Heart right ventricle (tissue), 16 donors: ENCODE results near the gene HCN4. TPM values are rescaled to one million over a fixed set of nuclear protein-coding genes. Genes with fewer than 3 reads are reported as not detected.
"Not testable (repeated sequence)": the region's sequence is repeated elsewhere in the genome, so short reads cannot be mapped to it uniquely, and the experiment has no call there.

Experiments used
- ATAC-seq, 8 donors: fragments of 200-7000 bp; cut with Tn5 transposase; one replicate each; pipeline ENCODE4 v1.9.1; 2020; ENCODE audit warnings: mild to moderate bottlenecking in 8 of 8, moderate library complexity in 8 of 8, moderate number of reproducible peaks in 1 of 8
- DNase-seq, 2 donors: peaks; one replicate each; pipeline ENCODE4 v3.0.0-alpha.2; 2020
- H3K27ac ChIP-seq, 10 donors: fragments of 200-600 bp; sonication (generic) in 2 of 10; one replicate each; pipeline versions ENCODE4 v1.5.0 to v1.8.0; 2020 to 2022; ENCODE audit warnings: mild to moderate bottlenecking in 3 of 10
- H3K27me3 ChIP-seq, 7 donors: fragments of 200-600 bp; one replicate each; pipeline ENCODE4 v1.8.0; 2021 to 2022; ENCODE audit warnings: mild to moderate bottlenecking in 2 of 7
- H3K36me3 ChIP-seq, 9 donors: fragments of 200-600 bp; sonication (generic) in 1 of 9; one replicate each; pipeline versions ENCODE4 v1.5.0 to v1.8.0; 2020 to 2022; ENCODE audit warnings: mild to moderate bottlenecking in 2 of 9
- H3K4me1 ChIP-seq, 9 donors: fragments of 200-600 bp; sonication (generic) in 1 of 9; one replicate each; pipeline versions ENCODE4 v1.5.0 to v1.8.0; 2020 to 2022; ENCODE audit warnings: mild to moderate bottlenecking in 4 of 9
- H3K4me3 ChIP-seq, 10 donors: fragments of 200-600 bp; sonication (generic) in 2 of 10; one replicate each; pipeline versions ENCODE4 v1.5.0 to v1.8.0; 2020 to 2022; ENCODE audit warnings: mild to moderate bottlenecking in 7 of 10, moderate library complexity in 2 of 10
- H3K9me3 ChIP-seq, 11 donors: fragments of 200-600 bp in 10 of 11; sonication (generic) in 2 of 11; one replicate each; pipeline versions ENCODE4 v1.5.0 to v1.8.0; 2013 to 2022; ENCODE audit warnings: mild to moderate bottlenecking in 2 of 11, control low read depth in 1 of 11, moderate library complexity in 1 of 11
- CTCF ChIP-seq, 9 donors: fragments of 200-600 bp; sonication (generic) in 2 of 9; IDR thresholded peaks; one replicate each; pipeline versions ENCODE4 v1.5.0 to v1.8.0; 2021 to 2022; ENCODE audit warnings: antibody characterized with exemption in 9 of 9, mild to moderate bottlenecking in 5 of 9, moderate library complexity in 1 of 9
- WGBS, 2 donors: extraction: QIAGEN DNeasy Blood & Tissue Kit; methylation state at CpG; one replicate each; pipeline ENCODE4 v1.1.7; 2013; ENCODE audit warnings: inconsistent platforms in 1 of 2; 5-methylcytosine and 5-hydroxymethylcytosine counted together
- intact Hi-C, 10 donors: fragments of 100-400 bp; cut with DNase I; formaldehyde crosslinking; loops; one replicate each; pipeline versions ENCODE4 v1.11.1 to v1.14.2; 2022
- polyA plus RNA-seq, 2 donors: library from polyadenylated mRNA; stranded (reverse); fragments of 200-250 nt; gene quantifications; one replicate each; pipeline ENCODE4 v1.2.3, GENCODE V29; 2013
- total RNA-seq, 10 donors: library from RNA; stranded (reverse); fragmentation: NEBNext Ultra II Directional in 3 of 10; extraction: Animal tissue kit (Norgen Biotek cat#: 25700) in 3 of 10; gene quantifications; one replicate each; pipeline versions ENCODE4 v1.2.1 to v1.2.4, GENCODE V29; 2021 to 2023
- donor health status: Arrhythmogenic right ventricular cardiomyopathy.
- donor health status: ischemic (EF 13 %, LVEDD 7.1; RV severe dilation, severe dysfunction).
- donor health status: healthy with polysubstance abuse.
- donor health status: DM: no; HTN: yes; CAD: no.
- donor health status: DM: no; HTN: no; CAD: no.
- donor health status: ischemic (EF 25% LVEDD 6.9; RV normal size, moderate dysfunction).
- donor health status: ischemic (EF 25% LVEDD 5.7; RV mildly dilated, moderate dysfunction).
- donor health status: healthy.
- donor health status: DM: yes; HTN: yes; CAD: no.
- donor health status: Ischemic cardiomyopathy.
- donor health status: ischemic (EF 35%, LVEDD 5.7; RV mildly dilated, moderate dysfunction).
- donor health status: nonischemic (EF 11% LVEDD 7.7; RV severe dilation, severe dysfunction).
- donor health status: DM: yes; HTN: yes; CAD: no.
- donor health status: PGD.
- donor health status: ischemic (EF 29% LVEDD 5.4; RV normal size, mild dysfunction).
- donor health status: nonischemic (EF 23%, LVEDD 6.1; RV moderate dilation, normal function).

Gene HCN4
- total and polyA plus RNA-seq, 12 donors: 2.2 to 24.9 (median 6.8) TPM

DNA sequence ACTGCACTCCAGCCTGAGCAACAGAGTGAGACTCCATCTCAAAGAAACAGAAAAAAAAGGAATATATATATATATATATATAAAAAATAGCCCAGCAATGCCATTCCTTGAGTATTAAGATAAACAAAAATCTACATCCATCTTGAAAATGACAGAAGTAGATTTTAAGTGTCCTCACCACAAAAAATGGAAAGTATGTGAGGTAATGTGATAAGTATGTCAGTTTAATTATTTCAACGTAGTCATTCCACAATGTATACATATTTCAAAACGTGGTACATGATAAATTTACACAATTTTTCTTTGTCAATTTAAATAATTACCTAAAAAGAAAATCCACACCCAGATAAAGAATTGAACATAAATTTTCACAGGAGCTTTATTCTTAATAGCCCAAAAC lies 54.9 kb downstream of the HCN4 start:
- 68 to 69% methylated on average over 2 of the region's 2 CpGs for WGBS, 2 donors
- ATAC-seq: no peak
- Histone ChIP-seq H3K27ac (no peak overlapping the region), H3K36me3 (no peaks in the 10 kb centered on the region), H3K4me1 (no peaks in the 10 kb centered on the region), H3K27me3 (peaks cover 0 to 11% (median 6%) of the 10 kb centered on the region in 7 donors), H3K4me3 (no peak overlapping the region), H3K9me3 (no peaks in the 10 kb centered on the region)
- no peak for TF ChIP-seq CTCF (IDR thresholded peaks at IDR 0.05)
- no peak for DNase-seq
- intact Hi-C loops: loop anchor here in 3 of 10 donors (10.0 kb wide), 2 partner anchors 231 to 391 kb away; no protein-coding TSS in a partner anchor

GRCh38 chr15:73308305-73308704 lies 60.5 kb downstream of the HCN4 start:
- intact Hi-C loops: loop anchor here in 9 of 10 donors (5.0 to 10.0 kb wide), 8 partner anchors 229 to 396 kb away; partner anchors contain the start of gene NPTN (in 2 of the 9)
- peaks cover 0 to 15% (median 0%) of the 10 kb centered on the region in 9 donors for H3K36me3 ChIP-seq
- H3K4me1 ChIP-seq: peaks cover 0 to 11% (median 0%) of the 10 kb centered on the region in 9 donors
- DNase-seq (no peak), ATAC-seq (no peak)
- H3K9me3 ChIP-seq: no peaks in the 10 kb centered on the region
- 92 to 94% methylated on average over 8 of the region's 8 CpGs for WGBS, 2 donors
- no peak overlapping the region for H3K4me3 ChIP-seq
- H3K27ac ChIP-seq: no peak overlapping the region
- no peaks in the 10 kb centered on the region for H3K27me3 ChIP-seq
- no peak for TF ChIP-seq CTCF (IDR thresholded peaks at IDR 0.05)

DNA sequence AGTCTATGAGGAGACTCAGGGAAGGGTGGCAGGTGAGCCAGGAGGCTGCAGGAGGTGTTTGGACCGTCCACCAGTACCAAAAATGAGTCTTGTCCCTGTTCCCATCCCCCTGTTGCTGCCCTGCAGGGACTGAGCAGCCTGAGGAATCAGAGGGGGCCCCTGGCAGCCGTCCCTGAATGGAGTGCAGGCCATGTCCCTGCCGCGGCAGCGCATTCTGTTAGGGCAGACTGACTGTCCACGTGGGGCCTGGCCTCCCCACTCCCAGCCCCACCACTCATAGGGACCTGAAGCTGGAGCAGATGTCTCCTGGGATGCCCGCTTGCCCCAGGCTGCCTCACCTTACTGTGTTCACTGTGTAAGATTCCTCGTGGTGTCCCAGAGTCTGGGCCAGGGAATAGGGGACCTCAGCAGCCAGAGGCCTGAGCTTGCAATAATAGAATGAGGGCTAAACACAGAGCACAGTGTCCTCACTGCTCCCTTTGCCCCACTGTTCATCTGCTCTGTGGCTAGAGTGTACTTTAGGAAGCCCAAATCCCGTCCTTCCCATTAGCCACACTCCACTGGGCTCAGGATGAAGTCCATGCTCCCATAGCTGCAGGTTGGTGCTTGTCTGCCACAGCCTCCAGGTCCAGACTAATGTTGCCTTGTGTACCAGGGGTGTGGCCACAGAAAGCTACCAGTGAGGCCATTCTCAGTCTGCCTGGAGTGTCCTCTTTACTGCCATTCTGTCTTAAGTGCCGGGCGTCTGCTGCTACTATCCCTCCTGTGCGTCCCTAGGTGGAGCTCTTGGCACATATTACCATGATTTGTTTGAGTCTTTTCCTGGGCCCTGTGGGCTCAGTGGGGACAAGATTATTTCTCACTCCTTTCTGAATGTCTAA lies 63.2 kb downstream of the HCN4 start:
- peaks cover 0 to 17% (median 0%) of the 10 kb centered on the region in 9 donors for H3K4me1 ChIP-seq
- DNase-seq (peak in 1 of 2 donors; percentile 42), ATAC-seq (peak; percentile 52 to 89 (median 83))
- no peaks in the 10 kb centered on the region for H3K27me3 ChIP-seq
- no peak overlapping the region for H3K4me3 ChIP-seq
- H3K27ac ChIP-seq: no peak overlapping the region
- 71 to 77% methylated on average over 12 of the region's 12 CpGs for WGBS, 2 donors
- no peaks in the 10 kb centered on the region for H3K9me3 ChIP-seq
- TF ChIP-seq CTCF (IDR thresholded peaks at IDR 0.05): peak; percentile 29 to 69 (median 56)
- H3K36me3 ChIP-seq: peaks cover 0 to 42% (median 0%) of the 10 kb centered on the region in 9 donors
- intact Hi-C loops: loop anchor here in 9 of 10 donors (5.0 to 10.0 kb wide), 8 partner anchors 232 to 399 kb away; partner anchors contain the start of gene NPTN (in 2 of the 9)

DNA sequence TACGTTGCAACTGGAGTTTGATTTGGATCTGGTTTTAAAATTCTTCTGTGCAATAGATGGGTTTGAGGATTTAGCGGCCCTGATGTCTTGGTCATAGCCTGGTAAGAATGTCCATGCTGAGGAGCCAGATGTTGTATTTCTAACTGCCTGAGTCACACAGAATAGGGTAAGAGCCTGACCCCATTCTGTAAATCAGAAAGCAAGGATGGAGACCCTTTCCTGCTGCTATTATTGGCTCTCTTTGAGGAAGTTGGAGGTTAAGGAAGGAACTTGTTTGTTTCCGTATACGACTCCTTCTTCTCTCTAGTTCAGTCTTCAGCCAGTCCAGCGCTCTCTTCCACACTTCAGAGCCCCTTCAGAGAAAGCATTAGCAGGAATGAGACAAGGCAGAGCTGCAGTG lies 65.1 kb downstream of the HCN4 start:
- H3K36me3 ChIP-seq: peaks cover 0 to 61% (median 2%) of the 10 kb centered on the region in 9 donors
- H3K27ac ChIP-seq: no peak overlapping the region

GRCh38 chr15:73300286-73300685 lies 68.5 kb downstream of the HCN4 start:
- H3K4me3 ChIP-seq, H3K27ac ChIP-seq, DNase-seq, ATAC-seq, H3K27me3 ChIP-seq, H3K9me3 ChIP-seq: not testable (repeated sequence)
- H3K4me1 ChIP-seq: peaks cover 0 to 32% (median 0%) of the 10 kb centered on the region in 9 donors
- H3K36me3 ChIP-seq: peaks cover 0 to 84% (median 4%) of the 10 kb centered on the region in 9 donors
- intact Hi-C loops: loop anchor here in 6 of 10 donors (10.0 kb wide), 5 partner anchors 245 to 405 kb away; partner anchors contain the start of gene NPTN (in 2 of the 6)
- WGBS, 2 donors: 90% methylated on average over 11 of the region's 11 CpGs

More for the DNA sequence above, 65.1 kb downstream of the HCN4 start:
- DNase-seq: no peak
- 68 to 82% methylated on average over 5 of the region's 5 CpGs for WGBS, 2 donors
- no peak overlapping the region for H3K4me3 ChIP-seq
- H3K27me3 ChIP-seq: no peaks in the 10 kb centered on the region
- no peak for TF ChIP-seq CTCF (IDR thresholded peaks at IDR 0.05)
- intact Hi-C loops: loop anchor here in 6 of 10 donors (10.0 kb wide), 5 partner anchors 241 to 401 kb away; partner anchors contain the start of gene NPTN (in 2 of the 6)
- ATAC-seq: no peak
- H3K4me1 ChIP-seq: peaks cover 0 to 21% (median 0%) of the 10 kb centered on the region in 9 donors
- no peaks in the 10 kb centered on the region for H3K9me3 ChIP-seq
